Measurements from ENCODE around the gene ETFBKMT.

ETFBKMT gene, protein sequence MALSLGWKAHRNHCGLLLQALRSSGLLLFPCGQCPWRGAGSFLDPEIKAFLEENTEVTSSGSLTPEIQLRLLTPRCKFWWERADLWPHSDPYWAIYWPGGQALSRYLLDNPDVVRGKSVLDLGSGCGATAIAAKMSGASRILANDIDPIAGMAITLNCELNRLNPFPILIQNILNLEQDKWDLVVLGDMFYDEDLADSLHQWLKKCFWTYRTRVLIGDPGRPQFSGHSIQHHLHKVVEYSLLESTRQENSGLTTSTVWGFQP

DNA sequence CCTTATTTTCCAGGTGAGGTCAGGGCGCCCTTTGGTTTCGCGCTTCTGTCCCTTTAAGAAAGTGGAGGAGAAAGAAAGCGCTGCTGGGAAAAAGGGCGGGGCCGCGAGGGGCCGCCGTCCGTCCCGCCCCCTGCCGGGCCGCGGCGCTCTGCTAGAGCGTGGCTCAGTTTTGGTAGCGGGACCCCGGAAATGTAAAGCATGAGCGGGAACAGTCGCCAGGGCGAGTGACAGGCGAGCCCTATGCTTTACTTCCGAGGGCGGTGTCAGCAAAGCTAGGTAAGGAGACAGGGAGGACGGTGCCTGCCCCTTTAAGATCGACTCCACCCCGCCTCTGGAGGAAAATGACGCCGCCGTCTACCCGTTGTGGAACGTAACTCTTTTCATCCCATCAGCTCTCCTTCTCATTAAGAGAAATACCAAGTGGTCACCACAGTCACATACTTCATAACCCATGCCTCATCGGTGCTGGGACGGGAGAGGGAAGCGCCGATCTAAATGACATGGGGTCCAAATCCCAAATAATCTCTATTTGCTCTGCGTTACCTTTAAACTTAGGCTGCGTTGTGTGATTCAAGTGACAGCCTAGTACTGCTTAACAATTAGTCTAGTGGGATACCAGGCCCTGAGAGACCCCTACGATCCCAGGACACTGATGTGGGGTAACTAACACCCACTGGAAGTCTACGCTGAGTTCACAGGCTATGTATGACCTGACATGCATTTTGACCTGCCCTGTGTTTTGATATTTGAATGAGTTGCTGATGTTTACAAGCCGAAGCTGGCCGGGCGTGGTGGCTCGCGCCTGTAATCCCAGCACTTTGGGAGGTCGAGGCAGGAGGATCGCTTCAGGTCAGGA, at the start of gene ETFBKMT:
Gene ETFBKMT (plus strand): TSS at position 602 of the 856 bp plus-strand sequence. CDS start 2,266 bp downstream, outside the sequence.
- peak; percentile 90 to 93 for DNase-seq
- TF ChIP-seq, protein P1, sequence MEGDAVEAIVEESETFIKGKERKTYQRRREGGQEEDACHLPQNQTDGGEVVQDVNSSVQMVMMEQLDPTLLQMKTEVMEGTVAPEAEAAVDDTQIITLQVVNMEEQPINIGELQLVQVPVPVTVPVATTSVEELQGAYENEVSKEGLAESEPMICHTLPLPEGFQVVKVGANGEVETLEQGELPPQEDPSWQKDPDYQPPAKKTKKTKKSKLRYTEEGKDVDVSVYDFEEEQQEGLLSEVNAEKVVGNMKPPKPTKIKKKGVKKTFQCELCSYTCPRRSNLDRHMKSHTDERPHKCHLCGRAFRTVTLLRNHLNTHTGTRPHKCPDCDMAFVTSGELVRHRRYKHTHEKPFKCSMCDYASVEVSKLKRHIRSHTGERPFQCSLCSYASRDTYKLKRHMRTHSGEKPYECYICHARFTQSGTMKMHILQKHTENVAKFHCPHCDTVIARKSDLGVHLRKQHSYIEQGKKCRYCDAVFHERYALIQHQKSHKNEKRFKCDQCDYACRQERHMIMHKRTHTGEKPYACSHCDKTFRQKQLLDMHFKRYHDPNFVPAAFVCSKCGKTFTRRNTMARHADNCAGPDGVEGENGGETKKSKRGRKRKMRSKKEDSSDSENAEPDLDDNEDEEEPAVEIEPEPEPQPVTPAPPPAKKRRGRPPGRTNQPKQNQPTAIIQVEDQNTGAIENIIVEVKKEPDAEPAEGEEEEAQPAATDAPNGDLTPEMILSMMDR (IDR thresholded peaks at IDR 0.05) = peak; percentile 35 to 52
- Histone ChIP-seq H3K9me3 (no peaks in the 10 kb centered on the region), H3K36me3 (peaks cover 0 to 18% (median 0%) of the 10 kb centered on the region in 3 donors), H3K4me3 (peak within 1 kb of the TSS; percentile 57), H3K27ac (peak within 1 kb of the TSS; percentile 83 to 92), H3K4me1 (peaks cover 0 to 6% (median 2%) of the 10 kb centered on the region in 4 donors), H3K27me3 (no peaks in the 10 kb centered on the region)
- intact Hi-C loops (cut with DNase I; ENCODE audit: low total_unique reads) = loop anchor here (5.0 to 10.0 kb wide), 2 partner anchors 298 to 645 kb away; partner anchors contain the start of gene RESF1

DNA sequence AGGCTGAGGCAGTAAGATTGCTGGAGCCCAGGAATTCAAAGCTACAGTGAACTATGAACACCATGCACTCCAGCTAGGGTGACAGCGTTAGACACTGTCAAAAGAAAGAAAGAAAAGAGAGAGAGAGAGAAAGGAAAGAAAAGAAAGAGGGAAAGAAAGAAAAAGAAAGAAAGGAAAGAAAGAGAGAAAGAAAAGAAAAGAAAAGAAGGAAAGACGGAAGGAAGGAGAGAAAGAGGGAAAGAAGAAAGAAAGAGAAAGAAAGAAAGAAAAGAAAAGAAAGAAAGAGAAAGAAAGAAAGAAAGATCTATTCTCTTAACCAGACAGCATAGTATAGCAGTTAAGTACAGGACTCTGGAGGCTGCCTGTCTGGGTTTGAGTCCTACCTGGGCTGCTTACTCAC, 46.7 kb upstream of the ETFBKMT start:
- TF ChIP-seq, protein P1 (IDR thresholded peaks at IDR 0.05) = no peak
- Histone ChIP-seq H3K9me3 (peaks cover 0 to 8% (median 4%) of the 10 kb centered on the region in 3 donors), H3K27ac (no peak overlapping the region), H3K4me1 (no peaks in the 10 kb centered on the region), H3K36me3 (no peaks in the 10 kb centered on the region), H3K4me3 (no peak overlapping the region), H3K27me3 (no peaks in the 10 kb centered on the region)
- intact Hi-C loops (cut with DNase I; ENCODE audit: low total_unique reads) = no loop called here
- no peak for DNase-seq

DNA sequence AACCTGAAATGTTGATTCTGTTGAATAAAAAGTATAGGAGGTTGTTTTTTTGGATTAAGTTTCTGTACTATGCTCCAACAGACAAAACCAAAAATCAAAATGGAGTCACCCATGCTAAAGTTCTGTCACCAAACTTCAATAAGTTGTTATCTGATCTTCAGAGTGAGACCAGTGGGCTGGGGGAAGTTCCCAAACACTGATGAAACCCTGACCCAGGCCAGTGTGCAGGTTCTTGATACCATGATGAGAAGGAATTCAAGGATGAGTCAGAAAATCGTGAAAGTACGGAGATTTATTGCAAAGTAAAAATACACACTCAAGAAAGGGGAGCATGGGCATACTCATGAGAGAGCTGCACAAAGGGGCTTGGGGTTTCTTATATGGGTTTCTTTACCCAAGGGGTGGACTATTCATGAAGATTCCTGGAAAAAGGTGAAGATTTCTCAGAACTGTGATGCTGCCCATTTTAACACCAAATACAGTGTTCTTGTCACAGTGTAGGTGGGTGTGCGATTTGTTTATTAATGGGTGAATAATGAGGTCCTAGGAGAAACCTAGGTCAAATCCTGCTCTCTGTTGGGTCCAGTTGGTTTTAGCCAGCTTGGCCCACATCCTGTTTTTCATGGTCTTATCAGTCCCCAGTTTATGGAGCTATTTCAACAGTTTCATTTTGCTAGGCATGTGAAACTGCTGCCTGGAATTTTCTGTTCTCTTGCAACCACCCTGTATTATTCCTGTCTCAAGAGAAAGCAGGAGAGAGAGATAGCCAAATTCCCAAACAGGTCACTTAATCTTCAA, 41.1 kb upstream of the ETFBKMT start:
- TF ChIP-seq, protein P1 (IDR thresholded peaks at IDR 0.05) = no peak
- H3K36me3 ChIP-seq = no peaks in the 10 kb centered on the region
- no peaks in the 10 kb centered on the region for H3K9me3 ChIP-seq
- DNase-seq = no peak
- no peaks in the 10 kb centered on the region for H3K4me1 ChIP-seq
- intact Hi-C loops (cut with DNase I; ENCODE audit: low total_unique reads) = no loop called here
- H3K4me3 ChIP-seq = no peak overlapping the region
- H3K27ac ChIP-seq = no peak overlapping the region
- no peaks in the 10 kb centered on the region for H3K27me3 ChIP-seq

DNA sequence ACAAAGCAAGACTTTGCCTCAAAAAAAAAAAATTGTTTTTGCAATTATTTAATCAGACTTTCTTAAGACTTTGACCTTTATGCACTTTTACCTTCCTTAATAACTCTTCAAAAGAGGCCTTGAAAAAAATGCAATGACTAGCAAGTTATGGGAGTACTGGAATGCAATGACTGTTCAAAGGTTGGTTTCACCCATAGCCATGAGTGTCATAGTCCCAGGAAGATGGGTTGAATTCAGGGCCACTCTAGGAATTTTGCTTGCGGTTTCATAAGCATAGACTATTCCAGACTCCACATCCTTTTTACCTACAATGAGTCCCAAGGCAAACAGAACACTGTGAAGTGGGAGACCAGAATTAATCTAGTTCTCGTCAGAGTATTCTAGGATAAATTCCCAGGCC, 39.2 kb upstream of the ETFBKMT start:
- TF ChIP-seq, protein P1 (IDR thresholded peaks at IDR 0.05) = no peak
- Histone ChIP-seq H3K9me3 (no peaks in the 10 kb centered on the region), H3K27ac (no peak overlapping the region), H3K4me3 (no peak overlapping the region), H3K36me3 (no peaks in the 10 kb centered on the region), H3K4me1 (no peaks in the 10 kb centered on the region), H3K27me3 (no peaks in the 10 kb centered on the region)
- no peak for DNase-seq
- intact Hi-C loops (cut with DNase I; ENCODE audit: low total_unique reads) = no loop called here

DNA sequence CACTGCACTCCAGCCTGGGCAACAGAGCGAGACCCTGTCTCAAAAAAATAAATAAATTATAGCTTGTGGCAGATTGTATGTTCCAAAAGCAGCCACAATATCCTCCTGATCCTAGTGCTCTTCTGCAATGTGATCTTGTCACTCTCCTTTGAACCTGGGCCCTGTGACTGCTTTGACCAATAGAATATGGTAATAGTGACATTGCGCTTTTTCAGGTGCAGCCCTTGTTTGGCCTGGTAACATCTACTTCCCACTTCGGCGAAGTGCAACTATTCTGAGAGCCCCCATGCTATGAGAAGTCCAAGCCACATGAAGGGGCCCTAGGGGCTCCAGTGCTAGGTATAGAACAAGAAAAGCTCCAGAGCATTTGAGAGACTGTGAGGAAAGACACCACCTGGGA, 37.5 kb upstream of the ETFBKMT start:
- no peak overlapping the region for H3K4me3 ChIP-seq
- intact Hi-C loops (cut with DNase I; ENCODE audit: low total_unique reads) = no loop called here
- DNase-seq = no peak
- no peaks in the 10 kb centered on the region for H3K36me3 ChIP-seq
- H3K9me3 ChIP-seq = no peaks in the 10 kb centered on the region
- no peaks in the 10 kb centered on the region for H3K4me1 ChIP-seq
- H3K27ac ChIP-seq = no peak overlapping the region
- TF ChIP-seq, protein P1 (IDR thresholded peaks at IDR 0.05) = no peak
- H3K27me3 ChIP-seq = no peaks in the 10 kb centered on the region

All from tibial artery (tissue), 4 donors.